GM12873 (cell line): Measurements from ENCODE around the gene KRTAP5-6.

Experiments
- CTCF ChIP-seq: IDR thresholded peaks from 2 replicates; pipeline ENCODE4 v1.5.1; 2012; ENCODE audit warnings: low read depth, mild to moderate bottlenecking, moderate library complexity, low read length, control low read depth; ENCODE audit not compliant: insufficient read depth; ENCODE audit errors: missing control alignments

Gene KRTAP5-6

GRCh38 chr11:1691026-1691877, 5.7 kb upstream of the KRTAP5-6 start:
- no peak for TF ChIP-seq CTCF

- TF ChIP-seq CTCF, result no peak
Observed at GRCh38 chr11:1691878-1692707, 4.9 kb upstream of the KRTAP5-6 start.

GRCh38 chr11:1692708-1693326, 4.2 kb upstream of the KRTAP5-6 start:
- no peak for TF ChIP-seq CTCF

- peak; percentile 91 for TF ChIP-seq CTCF
Observed at GRCh38 chr11:1693327-1694063, 3.5 kb upstream of the KRTAP5-6 start.

GRCh38 chr11:1694064-1694845, 2.7 kb upstream of the KRTAP5-6 start:
- TF ChIP-seq CTCF, result peak; percentile 89

- no peak for TF ChIP-seq CTCF
Observed at GRCh38 chr11:1694846-1695547, 2.0 kb upstream of the KRTAP5-6 start.
